MM.1S (cell line): Measurements from ENCODE around the gene KSR2.

Source experiments
- DNase-seq: peaks from one replicate; pipeline ENCODE4 v3.0.0-alpha.2; 2015
- H2AFZ ChIP-seq: fragments of 300-600 bp; sonication (generic); 2 replicates; pipeline ENCODE4 v1.6.0; 2016; ENCODE audit warnings: antibody characterized with exemption, low read length
- H3F3A ChIP-seq: fragments of 300-600 bp; sonication (generic); 2 replicates; pipeline ENCODE4 v1.6.1; 2016; ENCODE audit warnings: mild to moderate bottlenecking, antibody characterized with exemption, low read length, moderate library complexity, mixed read lengths; ENCODE audit not compliant: insufficient read depth
- H3K27ac ChIP-seq: fragments of 300-600 bp; sonication (generic); 2 replicates; pipeline ENCODE4 v1.5.1; 2016; ENCODE audit warnings: mild to moderate bottlenecking, low read length
- H3K27me3 ChIP-seq: fragments of 300-600 bp; sonication (generic); replicated peaks from 2 replicates; pipeline ENCODE4 v1.6.0; 2016; ENCODE audit warnings: low read length; ENCODE audit not compliant: insufficient read depth
- H3K36me3 ChIP-seq: fragments of 300-600 bp; sonication (generic); replicated peaks from 2 replicates; pipeline ENCODE4 v1.6.1; 2016; ENCODE audit warnings: mild to moderate bottlenecking, low read length, mixed read lengths; ENCODE audit not compliant: insufficient read depth
- H3K4me1 ChIP-seq: fragments of 300-600 bp; sonication (generic); 2 replicates; pipeline ENCODE4 v1.6.1; 2016; ENCODE audit warnings: low read length, mixed read lengths
- H3K4me2 ChIP-seq: fragments of 300-600 bp; sonication (generic); 2 replicates; pipeline ENCODE4 v1.6.0; 2016; ENCODE audit warnings: low read depth, low read length
- H3K4me3 ChIP-seq: fragments of 300-600 bp; sonication (generic); 2 replicates; pipeline ENCODE4 v1.5.1; 2016; ENCODE audit warnings: low read length, mixed read lengths
- H3K79me2 ChIP-seq: fragments of 300-600 bp; sonication (generic); 2 replicates; pipeline ENCODE4 v1.6.1; 2016; ENCODE audit warnings: mixed run types, low read length, mixed read lengths
- H3K9ac ChIP-seq: fragments of 300-600 bp; sonication (generic); 2 replicates; pipeline ENCODE4 v1.6.1; 2016; ENCODE audit warnings: low read length, mixed read lengths
- H3K9me2 ChIP-seq: fragments of 300-600 bp; sonication (generic); replicated peaks from 2 replicates; pipeline ENCODE4 v1.6.1; 2016; ENCODE audit warnings: mild to moderate bottlenecking, low read length, mixed read lengths; ENCODE audit not compliant: insufficient read depth
- H3K9me3 ChIP-seq: fragments of 300-600 bp; sonication (generic); replicated peaks from 2 replicates; pipeline ENCODE4 v1.6.1; 2016; ENCODE audit warnings: mild to moderate bottlenecking, low read length, mixed read lengths; ENCODE audit not compliant: insufficient read depth
- H4K20me1 ChIP-seq: fragments of 300-600 bp; sonication (generic); 2 replicates; pipeline ENCODE4 v1.6.1; 2016; ENCODE audit warnings: mild to moderate bottlenecking, low read length, moderate library complexity, mixed read lengths; ENCODE audit not compliant: insufficient read depth
- EZH2 ChIP-seq: fragments of 300-600 bp; sonication (generic); optimal IDR thresholded peaks from 2 replicates; pipeline ENCODE3; 2017; ENCODE audit warnings: low read depth, mild to moderate bottlenecking, antibody characterized with exemption, low read length, mixed read lengths
- EZH2phosphoT487 ChIP-seq: fragments of 300-600 bp; sonication (generic); IDR thresholded peaks from 2 replicates; pipeline ENCODE4 v1.6.1; 2018; ENCODE audit warnings: antibody characterized with exemption, low read length
- TF ChIP-seq, protein P1 (sequence below): fragments of 300-600 bp; sonication (generic); IDR thresholded peaks from 2 replicates; pipeline ENCODE4 v1.5.1; 2016; ENCODE audit warnings: antibody characterized with exemption, low read length, mixed read lengths

KSR2 gene

DNA sequence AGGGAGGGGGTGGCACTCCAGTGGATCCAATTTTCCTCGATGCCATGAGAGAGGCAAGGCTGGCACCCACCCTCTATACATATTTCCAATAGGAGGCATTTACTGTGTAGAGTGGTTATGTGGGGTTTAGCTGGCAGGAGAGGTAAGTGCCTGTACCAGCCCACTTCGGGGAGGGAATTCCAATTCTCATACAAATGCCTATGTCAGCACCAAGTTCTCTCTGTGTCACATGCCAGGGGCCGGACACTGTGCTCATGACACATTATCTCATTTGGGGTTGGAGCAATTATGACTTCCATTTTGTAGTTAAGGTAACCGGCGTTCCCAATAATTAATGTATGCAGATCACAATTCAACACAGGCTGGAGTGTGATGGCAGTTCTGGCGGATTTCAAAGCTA, 284.3 kb downstream of the KSR2 start:
- no peaks in the 10 kb centered on the region for H3K36me3 ChIP-seq
- DNase-seq, result no peak
- H3K9me3 ChIP-seq, result no peaks in the 10 kb centered on the region
- H4K20me1 ChIP-seq, result no peaks in the 10 kb centered on the region
- no peaks in the 10 kb centered on the region for H3K27me3 ChIP-seq
- H3F3A ChIP-seq, result no peaks in the 10 kb centered on the region
- H3K4me2 ChIP-seq, result no peak overlapping the region
- no peak overlapping the region for H3K9ac ChIP-seq
- H3K4me3 ChIP-seq, result no peak overlapping the region
- H3K27ac ChIP-seq, result no peak overlapping the region
- no peaks in the 10 kb centered on the region for H3K9me2 ChIP-seq
- no peak for TF ChIP-seq EZH2phosphoT487
- H3K4me1 ChIP-seq, result no peaks in the 10 kb centered on the region
- no peaks in the 10 kb centered on the region for H3K79me2 ChIP-seq
- no peak overlapping the region for H2AFZ ChIP-seq

GRCh38 chr12:117680312-117680711, 288.5 kb downstream of the KSR2 start:
- Histone ChIP-seq H3K9ac (no peak overlapping the region), H3K36me3 (no peaks in the 10 kb centered on the region), H3F3A (no peaks in the 10 kb centered on the region), H3K4me2 (no peak overlapping the region), H3K4me1 (no peaks in the 10 kb centered on the region), H4K20me1 (no peaks in the 10 kb centered on the region), H3K9me3 (no peaks in the 10 kb centered on the region), H2AFZ (no peak overlapping the region), H3K4me3 (no peak overlapping the region), H3K27ac (no peak overlapping the region), H3K27me3 (no peaks in the 10 kb centered on the region), H3K9me2 (no peaks in the 10 kb centered on the region), H3K79me2 (no peaks in the 10 kb centered on the region)
- TF ChIP-seq, protein P1, sequence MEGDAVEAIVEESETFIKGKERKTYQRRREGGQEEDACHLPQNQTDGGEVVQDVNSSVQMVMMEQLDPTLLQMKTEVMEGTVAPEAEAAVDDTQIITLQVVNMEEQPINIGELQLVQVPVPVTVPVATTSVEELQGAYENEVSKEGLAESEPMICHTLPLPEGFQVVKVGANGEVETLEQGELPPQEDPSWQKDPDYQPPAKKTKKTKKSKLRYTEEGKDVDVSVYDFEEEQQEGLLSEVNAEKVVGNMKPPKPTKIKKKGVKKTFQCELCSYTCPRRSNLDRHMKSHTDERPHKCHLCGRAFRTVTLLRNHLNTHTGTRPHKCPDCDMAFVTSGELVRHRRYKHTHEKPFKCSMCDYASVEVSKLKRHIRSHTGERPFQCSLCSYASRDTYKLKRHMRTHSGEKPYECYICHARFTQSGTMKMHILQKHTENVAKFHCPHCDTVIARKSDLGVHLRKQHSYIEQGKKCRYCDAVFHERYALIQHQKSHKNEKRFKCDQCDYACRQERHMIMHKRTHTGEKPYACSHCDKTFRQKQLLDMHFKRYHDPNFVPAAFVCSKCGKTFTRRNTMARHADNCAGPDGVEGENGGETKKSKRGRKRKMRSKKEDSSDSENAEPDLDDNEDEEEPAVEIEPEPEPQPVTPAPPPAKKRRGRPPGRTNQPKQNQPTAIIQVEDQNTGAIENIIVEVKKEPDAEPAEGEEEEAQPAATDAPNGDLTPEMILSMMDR, result no peak
- TF ChIP-seq EZH2, result no peak
- no peak for TF ChIP-seq EZH2phosphoT487
- no peak for DNase-seq

- Histone ChIP-seq H3K27ac (no peak overlapping the region), H3K79me2 (no peaks in the 10 kb centered on the region), H3K4me1 (no peaks in the 10 kb centered on the region), H3K36me3 (no peaks in the 10 kb centered on the region), H3K4me3 (no peak overlapping the region), H3K9me2 (no peaks in the 10 kb centered on the region), H3F3A (no peaks in the 10 kb centered on the region), H4K20me1 (no peaks in the 10 kb centered on the region), H2AFZ (no peak overlapping the region), H3K9ac (no peak overlapping the region), H3K27me3 (no peaks in the 10 kb centered on the region), H3K9me3 (no peaks in the 10 kb centered on the region), H3K4me2 (no peak overlapping the region)
- no peak for DNase-seq
- TF ChIP-seq, protein P1, result no peak
- TF ChIP-seq EZH2phosphoT487, result no peak
- no peak for TF ChIP-seq EZH2
These were observed 289.0 kb downstream of the KSR2 start for GRCh38 chr12:117679776-117680175.

- no peak for DNase-seq
- no peak overlapping the region for H3K4me3 ChIP-seq
- no peak overlapping the region for H3K9ac ChIP-seq
- H3K27ac ChIP-seq, result no peak overlapping the region
- no peaks in the 10 kb centered on the region for H3K9me2 ChIP-seq
- no peak overlapping the region for H2AFZ ChIP-seq
- TF ChIP-seq EZH2, result no peak
- TF ChIP-seq, protein P1, result no peak
- no peak for TF ChIP-seq EZH2phosphoT487
- H3K4me1 ChIP-seq, result no peaks in the 10 kb centered on the region
- H3K27me3 ChIP-seq, result no peaks in the 10 kb centered on the region
- H3K36me3 ChIP-seq, result no peaks in the 10 kb centered on the region
- H3K79me2 ChIP-seq, result no peaks in the 10 kb centered on the region
- H3K9me3 ChIP-seq, result no peaks in the 10 kb centered on the region
- H4K20me1 ChIP-seq, result no peaks in the 10 kb centered on the region
- H3K4me2 ChIP-seq, result no peak overlapping the region
- no peaks in the 10 kb centered on the region for H3F3A ChIP-seq
These were observed 294.0 kb downstream of the KSR2 start for GRCh38 chr12:117674763-117675162.
